Heart left ventricle (tissue), 16 donors: ENCODE results near the gene MICALL2. TPM values are rescaled to one million over a fixed set of nuclear protein-coding genes. Genes with fewer than 3 reads are reported as not detected.

Experiments used
- ATAC-seq, 4 donors: fragments of 200-7000 bp; cut with Tn5 transposase; one replicate each; pipeline ENCODE4 v1.9.1; 2020 to 2022; ENCODE audit warnings: moderate library complexity in 4 of 4, mild to moderate bottlenecking in 3 of 4, moderate number of reproducible peaks in 1 of 4
- DNase-seq, 5 donors: peaks; one replicate each; pipeline ENCODE4 v3.0.0-alpha.2; 2020
- H3K27ac ChIP-seq, 12 donors: fragments of 200-600 bp; sonication (generic) in 4 of 12; one replicate each; pipeline versions ENCODE4 v1.5.0 to v1.8.0; 2016 to 2022; ENCODE audit warnings: mild to moderate bottlenecking in 2 of 12
- H3K27me3 ChIP-seq, 9 donors: fragments of 200-600 bp; sonication (generic) in 2 of 9; one replicate each; pipeline versions ENCODE4 v1.5.1 to v1.8.0; 2016 to 2022; ENCODE audit warnings: mild to moderate bottlenecking in 3 of 9
- H3K36me3 ChIP-seq, 9 donors: fragments of 200-600 bp; sonication (generic) in 2 of 9; one replicate each; pipeline versions ENCODE4 v1.5.0 to v1.8.0; 2018 to 2022; ENCODE audit warnings: mild to moderate bottlenecking in 2 of 9
- H3K4me1 ChIP-seq, 12 donors: fragments of 200-600 bp; sonication (generic) in 4 of 12; one replicate each; pipeline versions ENCODE4 v1.5.0 to v1.8.0; 2016 to 2022; ENCODE audit warnings: mild to moderate bottlenecking in 3 of 12
- H3K4me3 ChIP-seq, 12 donors: fragments of 200-600 bp; sonication (generic) in 4 of 12; one replicate each; pipeline versions ENCODE4 v1.5.0 to v1.8.0; 2017 to 2022; ENCODE audit warnings: mild to moderate bottlenecking in 9 of 12, moderate library complexity in 4 of 12
- H3K9me3 ChIP-seq, 12 donors: fragments of 200-600 bp; sonication (generic) in 4 of 12; one replicate each; pipeline versions ENCODE4 v1.5.0 to v1.8.0; 2016 to 2022; ENCODE audit warnings: mild to moderate bottlenecking in 1 of 12
- POLR2A ChIP-seq, 2 donors: fragments of 450-650 bp; IDR thresholded peaks; one replicate each; pipeline ENCODE4 v1.6.1; 2017; ENCODE audit warnings: antibody characterized with exemption in 2 of 2, mild to moderate bottlenecking in 2 of 2, moderate library complexity in 2 of 2
- WGBS, 4 donors: extraction: QIAGEN DNeasy Blood & Tissue Kit in 2 of 4; methylation state at CpG; one replicate each; pipeline versions ENCODE4 v1.1.5 to v1.1.7; 2013 to 2018; 5-methylcytosine and 5-hydroxymethylcytosine counted together
- intact Hi-C, 10 donors: fragments of 100-400 bp; cut with DNase I; formaldehyde crosslinking; loops; one replicate each; pipeline versions ENCODE4 v1.11.1 to v1.14.2; 2022
- polyA plus RNA-seq, 2 donors: library from polyadenylated mRNA; stranded (reverse); fragments of 200-250 nt; gene quantifications; one replicate each; pipeline ENCODE4 v1.2.3, GENCODE V29; 2013
- total RNA-seq, 9 donors: library from RNA; depleted of rRNA in 2 of 9; stranded (reverse); fragments of >200 nt in 2 of 9; fragmentation: NEBNext Ultra II Directional in 3 of 9; extraction: Animal tissue kit (Norgen Biotek cat#: 25700) in 3 of 9; gene quantifications; one replicate each; pipeline versions ENCODE4 v1.1.0 to v1.2.4, GENCODE V29; 2016 to 2023
- TF ChIP-seq, protein P1 (sequence below), 12 donors: fragments of 200-600 bp; sonication (generic) in 4 of 12; IDR thresholded peaks; one replicate each; pipeline versions ENCODE4 v1.5.0 to v1.8.0; 2018 to 2022; ENCODE audit warnings: antibody characterized with exemption in 12 of 12, mild to moderate bottlenecking in 5 of 12
- donor health status: ischemic (EF 13 %, LVEDD 7.1; RV severe dilation, severe dysfunction).
- donor health status: healthy with polysubstance abuse.
- donor health status: DM: no; HTN: yes; CAD: no.
- donor health status: DM: no; HTN: no; CAD: no.
- donor health status: ischemic (EF 25% LVEDD 6.9; RV normal size, moderate dysfunction).
- donor health status: ischemic (EF 25% LVEDD 5.7; RV mildly dilated, moderate dysfunction).
- donor health status: healthy.
- donor health status: DM: yes; HTN: yes; CAD: no.
- donor health status: ischemic (EF 35%, LVEDD 5.7; RV mildly dilated, moderate dysfunction).
- donor health status: nonischemic (EF 11% LVEDD 7.7; RV severe dilation, severe dysfunction).
- donor health status: DM: yes; HTN: yes; CAD: no.
- donor health status: PGD.
- donor health status: ischemic (EF 29% LVEDD 5.4; RV normal size, mild dysfunction).
- donor health status: nonischemic (EF 23%, LVEDD 6.1; RV moderate dilation, normal function).

Gene MICALL2
- total and polyA plus RNA-seq, 11 donors: 2.5 to 18.3 (median 8.4) TPM

- WGBS, 4 donors: 34 to 43% (median 40%) methylated on average over 10 to 22 of the region's 22 CpGs
- peaks cover 0 to 10% (median 3%) of the 10 kb centered on the region in 9 donors for H3K36me3 ChIP-seq
- intact Hi-C loops: loop anchor here in 8 of 10 donors (1.0 to 10.0 kb wide), 8 partner anchors 35 to 240 kb away; no protein-coding TSS in a partner anchor
- H3K4me3 ChIP-seq: no peak overlapping the region
- ATAC-seq (peak in 3 of 4 donors; percentile 2 to 6 (median 2)), DNase-seq (no peak)
- TF ChIP-seq, protein P1, sequence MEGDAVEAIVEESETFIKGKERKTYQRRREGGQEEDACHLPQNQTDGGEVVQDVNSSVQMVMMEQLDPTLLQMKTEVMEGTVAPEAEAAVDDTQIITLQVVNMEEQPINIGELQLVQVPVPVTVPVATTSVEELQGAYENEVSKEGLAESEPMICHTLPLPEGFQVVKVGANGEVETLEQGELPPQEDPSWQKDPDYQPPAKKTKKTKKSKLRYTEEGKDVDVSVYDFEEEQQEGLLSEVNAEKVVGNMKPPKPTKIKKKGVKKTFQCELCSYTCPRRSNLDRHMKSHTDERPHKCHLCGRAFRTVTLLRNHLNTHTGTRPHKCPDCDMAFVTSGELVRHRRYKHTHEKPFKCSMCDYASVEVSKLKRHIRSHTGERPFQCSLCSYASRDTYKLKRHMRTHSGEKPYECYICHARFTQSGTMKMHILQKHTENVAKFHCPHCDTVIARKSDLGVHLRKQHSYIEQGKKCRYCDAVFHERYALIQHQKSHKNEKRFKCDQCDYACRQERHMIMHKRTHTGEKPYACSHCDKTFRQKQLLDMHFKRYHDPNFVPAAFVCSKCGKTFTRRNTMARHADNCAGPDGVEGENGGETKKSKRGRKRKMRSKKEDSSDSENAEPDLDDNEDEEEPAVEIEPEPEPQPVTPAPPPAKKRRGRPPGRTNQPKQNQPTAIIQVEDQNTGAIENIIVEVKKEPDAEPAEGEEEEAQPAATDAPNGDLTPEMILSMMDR (IDR thresholded peaks at IDR 0.05): no peak
- no peak for TF ChIP-seq POLR2A (IDR thresholded peaks at IDR 0.05)
- peaks cover 11 to 31% (median 22%) of the 10 kb centered on the region in 9 donors for H3K27me3 ChIP-seq
- no peak overlapping the region for H3K27ac ChIP-seq
- peaks cover 0 to 11% (median 2%) of the 10 kb centered on the region in 12 donors for H3K4me1 ChIP-seq
- H3K9me3 ChIP-seq: no peaks in the 10 kb centered on the region
These were observed 27.5 kb downstream of the MICALL2 start for GRCh38 chr7:1431634-1432380.

- TF ChIP-seq POLR2A (IDR thresholded peaks at IDR 0.05): no peak
- TF ChIP-seq, protein P1 (IDR thresholded peaks at IDR 0.05): no peak
- Histone ChIP-seq H3K27ac (no peak overlapping the region), H3K36me3 (peaks cover 0 to 6% (median 0%) of the 10 kb centered on the region in 9 donors), H3K9me3 (no peaks in the 10 kb centered on the region), H3K4me3 (no peak overlapping the region), H3K27me3 (peaks cover 11 to 34% (median 22%) of the 10 kb centered on the region in 9 donors), H3K4me1 (peaks cover 0 to 11% (median 2%) of the 10 kb centered on the region in 12 donors)
- intact Hi-C loops: loop anchor here in 7 of 10 donors (5.0 to 10.0 kb wide), 6 partner anchors 36 to 239 kb away; no protein-coding TSS in a partner anchor
- DNase-seq: no peak
- no peak for ATAC-seq
- WGBS, 4 donors: 43 to 52% (median 48%) methylated on average over 10 of the region's 10 CpGs
These were observed 28.0 kb downstream of the MICALL2 start for GRCh38 chr7:1431226-1431625.

GRCh38 chr7:1430056-1430845 lies 29.0 kb downstream of the MICALL2 start:
- 64 to 82% (median 66%) methylated on average over 20 to 32 of the region's 32 CpGs for WGBS, 4 donors
- no peaks in the 10 kb centered on the region for H3K9me3 ChIP-seq
- peaks cover 0 to under 1% (median 0%) of the 10 kb centered on the region in 9 donors for H3K36me3 ChIP-seq
- H3K27ac ChIP-seq: no peak overlapping the region
- intact Hi-C loops: loop anchor here in 7 of 10 donors (5.0 to 10.0 kb wide), 6 partner anchors 37 to 238 kb away; no protein-coding TSS in a partner anchor
- no peak for ATAC-seq
- no peak overlapping the region for H3K4me3 ChIP-seq
- peaks cover 11 to 38% (median 22%) of the 10 kb centered on the region in 9 donors for H3K27me3 ChIP-seq
- no peak for DNase-seq
- TF ChIP-seq, protein P1 (IDR thresholded peaks at IDR 0.05): no peak
- TF ChIP-seq POLR2A (IDR thresholded peaks at IDR 0.05): no peak
- H3K4me1 ChIP-seq: peaks cover 0 to 11% (median 2%) of the 10 kb centered on the region in 12 donors
